OCI-LY1 (cell line): Measurements from ENCODE around the gene BLOC1S1.

Experiments used
- H2AFZ ChIP-seq: fragments of 200-600 bp; sonication (generic), shearing (Covaris generic); 2 replicates; pipeline ENCODE4 v1.6.0; 2014; ENCODE audit warnings: antibody characterized with exemption, mild to moderate bottlenecking, low read length
- H3F3A ChIP-seq: fragments of 200-600 bp; sonication (generic), shearing (Covaris generic); 2 replicates; pipeline ENCODE4 v1.6.0; 2014; ENCODE audit warnings: mild to moderate bottlenecking, antibody characterized with exemption, low read length, moderate library complexity; ENCODE audit not compliant: insufficient read depth
- H3K27ac ChIP-seq: fragments of 200-600 bp; sonication (generic); 2 replicates; pipeline ENCODE4 v1.5.1; 2014; ENCODE audit warnings: low read length, mixed run types, mild to moderate bottlenecking, low read depth; ENCODE audit not compliant: poor library complexity, severe bottlenecking
- H3K27me3 ChIP-seq: fragments of 200-600 bp; sonication (generic); 2 replicates; pipeline ENCODE4 v1.6.0; 2014; ENCODE audit warnings: antibody characterized with exemption, mild to moderate bottlenecking, low read length, moderate library complexity; ENCODE audit not compliant: insufficient read depth
- H3K36me3 ChIP-seq: fragments of 200-600 bp; sonication (generic); 2 replicates; pipeline ENCODE4 v1.6.1; 2014; ENCODE audit warnings: mild to moderate bottlenecking, antibody characterized with exemption, low read length, moderate library complexity, mixed read lengths; ENCODE audit not compliant: insufficient read depth
- H3K4me1 ChIP-seq: fragments of 200-600 bp; sonication (generic); 2 replicates; pipeline ENCODE4 v1.5.1; 2014; ENCODE audit warnings: mild to moderate bottlenecking, low read length, moderate library complexity; ENCODE audit not compliant: insufficient read depth, severe bottlenecking
- H3K4me2 ChIP-seq: fragments of 200-600 bp; sonication (generic), shearing (Covaris generic); 2 replicates; pipeline ENCODE4 v1.6.1; 2014; ENCODE audit warnings: low read length
- H3K4me3 ChIP-seq: fragments of 200-600 bp; sonication (generic); 2 replicates; pipeline ENCODE4 v1.5.1; 2014; ENCODE audit warnings: low read length, low read depth, mild to moderate bottlenecking, mixed read lengths; ENCODE audit not compliant: poor library complexity, severe bottlenecking
- H3K79me2 ChIP-seq: fragments of 200-600 bp; shearing (Covaris generic); 2 replicates; pipeline ENCODE4 v1.6.1; 2016; ENCODE audit warnings: mixed run types, low read length, mixed read lengths; ENCODE audit not compliant: insufficient read depth
- H3K9ac ChIP-seq: fragments of 200-600 bp; sonication (generic), shearing (Covaris generic); 2 replicates; pipeline ENCODE4 v1.6.1; 2014; ENCODE audit warnings: mild to moderate bottlenecking, low read length, mixed read lengths
- H3K9me2 ChIP-seq: fragments of 200-600 bp; sonication (generic), shearing (Covaris generic); 2 replicates; pipeline ENCODE4 v1.6.1; 2014; ENCODE audit warnings: low read depth, mild to moderate bottlenecking, low read length, mixed read lengths
- H3K9me3 ChIP-seq: fragments of 200-600 bp; shearing (Covaris generic); 2 replicates; pipeline ENCODE4 v1.6.1; 2014; ENCODE audit warnings: low read length, mixed read lengths
- H4K20me1 ChIP-seq: fragments of 200-600 bp; sonication (generic), shearing (Covaris generic); 2 replicates; pipeline ENCODE4 v1.6.0; 2016; ENCODE audit warnings: mild to moderate bottlenecking, low read length; ENCODE audit not compliant: insufficient read depth
- CTCF ChIP-seq: fragments of 200-600 bp; sonication (generic), shearing (Covaris generic); IDR thresholded peaks from 2 replicates; pipeline ENCODE4 v1.5.1; 2017; ENCODE audit warnings: mild to moderate bottlenecking, antibody characterized with exemption, low read length, moderate library complexity, mixed read lengths
- EZH2 ChIP-seq: fragments of 200-600 bp; sonication (generic), shearing (Covaris generic); IDR thresholded peaks from 2 replicates; pipeline ENCODE4 v1.8.0; 2017; ENCODE audit warnings: borderline replicate concordance, mixed run types, mild to moderate bottlenecking, antibody characterized with exemption, low read length, moderate library complexity, mixed read lengths

Gene BLOC1S1

GRCh38 chr12:55767156-55767555 is 51.3 kb downstream of the BLOC1S1 start:
- Histone ChIP-seq H3K4me1 (no peaks in the 10 kb centered on the region), H3K27ac (no peak overlapping the region), H3K79me2 (no peaks in the 10 kb centered on the region), H3K36me3 (peaks cover 64% of the 10 kb centered on the region), H3F3A (no peaks in the 10 kb centered on the region), H3K9me2 (no peaks in the 10 kb centered on the region), H3K4me2 (no peak overlapping the region), H3K9ac (no peak overlapping the region), H3K9me3 (no peaks in the 10 kb centered on the region), H2AFZ (no peak overlapping the region), H3K4me3 (no peak overlapping the region), H4K20me1 (no peaks in the 10 kb centered on the region), H3K27me3 (no peaks in the 10 kb centered on the region)
- TF ChIP-seq CTCF = no peak
- no peak for TF ChIP-seq EZH2
